Nephron progenitor cell (in vitro differentiated cells): Measurements from ENCODE around the gene ACBD4.

Experiments used
- DNase-seq: peaks from one replicate; pipeline ENCODE4 v3.0.0; 2021
- H3K27ac Mint-ChIP-seq: 2 replicates; pipeline ENCODE4 v1.8.0; 2021; ENCODE audit warnings: mild to moderate bottlenecking, moderate library complexity, mixed read lengths
- H3K27me3 Mint-ChIP-seq: 2 replicates; pipeline ENCODE4 v1.8.0; 2021; ENCODE audit warnings: mild to moderate bottlenecking, low read depth, mixed read lengths; ENCODE audit not compliant: poor library complexity
- H3K36me3 Mint-ChIP-seq: 2 replicates; pipeline ENCODE4 v1.8.0; 2021; ENCODE audit warnings: low read depth, mixed read lengths
- H3K4me1 Mint-ChIP-seq: 2 replicates; pipeline ENCODE4 v1.8.0; 2021; ENCODE audit warnings: mixed read lengths
- H3K4me3 Mint-ChIP-seq: 2 replicates; pipeline ENCODE4 v1.8.0; 2021; ENCODE audit warnings: mild to moderate bottlenecking, moderate library complexity, mixed read lengths
- H3K9me3 Mint-ChIP-seq: 2 replicates; pipeline ENCODE4 v1.8.0; 2021; ENCODE audit warnings: mild to moderate bottlenecking, moderate library complexity, mixed read lengths
- CTCF ChIP-seq: fragments of 200-600 bp; sonication (generic); IDR thresholded peaks from 2 replicates; pipeline ENCODE4 v1.5.0; 2021; ENCODE audit warnings: antibody characterized with exemption

Gene ACBD4

GRCh38 chr17:45135192-45135977 lies at the start of gene ACBD4:
Gene ACBD4 (plus strand): TSS chr17:45135687. CDS start chr17:45136145, 458 bp downstream.
- peak; percentile 97 for DNase-seq
- Mint-ChIP-seq H3K27ac (no peak within 1 kb of the TSS), H3K27me3 (peaks cover 5% of the 10 kb centered on the region), H3K36me3 (no peaks in the 10 kb centered on the region), H3K4me1 (peaks cover 27% of the 10 kb centered on the region), H3K9me3 (peaks cover 8% of the 10 kb centered on the region), H3K4me3 (peak within 1 kb of the TSS; percentile 71)
- TF ChIP-seq CTCF, result peak; percentile 100

GRCh38 chr17:45086391-45086790 lies 49.1 kb upstream of the ACBD4 start:
- H3K27me3 Mint-ChIP-seq, result no peaks in the 10 kb centered on the region
- TF ChIP-seq CTCF, result no peak
- H3K4me1 Mint-ChIP-seq, result no peaks in the 10 kb centered on the region
- peaks cover 69% of the 10 kb centered on the region for H3K36me3 Mint-ChIP-seq
- DNase-seq, result no peak
- no peak overlapping the region for H3K4me3 Mint-ChIP-seq
- H3K9me3 Mint-ChIP-seq, result no peaks in the 10 kb centered on the region
- no peak overlapping the region for H3K27ac Mint-ChIP-seq

GRCh38 chr17:45086865-45087503 lies 48.5 kb upstream of the ACBD4 start:
- Mint-ChIP-seq H3K4me3 (no peak overlapping the region), H3K9me3 (no peaks in the 10 kb centered on the region), H3K27ac (no peak overlapping the region), H3K4me1 (no peaks in the 10 kb centered on the region), H3K27me3 (no peaks in the 10 kb centered on the region), H3K36me3 (peaks cover 69% of the 10 kb centered on the region)
- DNase-seq, result no peak
- TF ChIP-seq CTCF, result no peak

- H3K36me3 Mint-ChIP-seq, result peaks cover 68% of the 10 kb centered on the region
- no peaks in the 10 kb centered on the region for H3K9me3 Mint-ChIP-seq
- no peak overlapping the region for H3K27ac Mint-ChIP-seq
- peaks cover 2% of the 10 kb centered on the region for H3K27me3 Mint-ChIP-seq
- no peak overlapping the region for H3K4me3 Mint-ChIP-seq
- H3K4me1 Mint-ChIP-seq, result no peaks in the 10 kb centered on the region
- DNase-seq, result no peak
- no peak for TF ChIP-seq CTCF
Observed at GRCh38 chr17:45087504-45087975, 47.9 kb upstream of the ACBD4 start.

GRCh38 chr17:45087978-45088377 lies 47.5 kb upstream of the ACBD4 start:
- H3K27ac Mint-ChIP-seq, result no peak overlapping the region
- H3K4me1 Mint-ChIP-seq, result no peaks in the 10 kb centered on the region
- H3K4me3 Mint-ChIP-seq, result no peak overlapping the region
- DNase-seq, result no peak
- TF ChIP-seq CTCF, result no peak
- peaks cover 72% of the 10 kb centered on the region for H3K36me3 Mint-ChIP-seq
- no peaks in the 10 kb centered on the region for H3K9me3 Mint-ChIP-seq
- peaks cover 2% of the 10 kb centered on the region for H3K27me3 Mint-ChIP-seq
